GM12872 (cell line): Measurements from ENCODE around the gene SAMD8.

Experiments
- TF ChIP-seq, protein P1 (sequence below): IDR thresholded peaks from 3 replicates; pipeline ENCODE4 v1.5.1; 2011; ENCODE audit warnings: low read depth, mild to moderate bottlenecking, low read length, moderate library complexity; ENCODE audit not compliant: insufficient read depth

The SAMD8 gene

DNA sequence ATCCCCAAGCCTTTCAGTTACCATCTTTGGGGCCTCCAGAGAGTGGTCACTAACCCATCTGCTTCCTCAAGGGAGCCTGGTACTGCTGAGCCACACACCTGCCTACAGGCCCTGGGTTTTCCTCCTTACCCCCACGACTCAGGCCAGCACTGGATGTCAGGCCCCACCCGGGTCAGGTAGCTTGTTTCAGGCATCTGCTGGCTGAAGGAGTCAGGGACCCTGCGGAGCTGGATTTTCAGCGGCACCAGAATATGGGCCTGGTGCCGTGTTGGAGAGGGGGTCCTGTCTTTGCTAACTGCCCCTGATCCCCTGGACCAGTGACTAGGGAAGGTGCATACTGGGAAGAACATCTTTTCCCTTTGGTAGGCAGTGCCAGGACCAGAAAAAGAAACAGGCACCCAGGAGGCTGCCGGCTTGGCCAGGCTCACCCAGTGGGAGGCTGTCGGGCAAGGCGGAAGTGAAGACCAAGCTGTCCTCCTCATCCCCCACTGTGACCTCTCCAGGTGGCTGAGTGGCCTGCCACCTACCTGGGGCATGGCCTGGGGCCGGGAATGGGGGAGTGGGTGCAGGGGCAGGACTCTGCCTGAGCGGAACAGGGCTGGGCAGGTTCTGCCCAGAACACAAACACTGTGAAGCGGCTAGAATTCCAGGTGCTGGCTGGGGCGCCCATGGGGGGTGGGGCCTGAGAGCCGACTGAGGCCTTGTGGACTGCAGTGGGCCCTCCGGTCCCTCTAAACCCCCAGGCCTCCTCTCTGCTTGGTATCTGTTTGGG, 12.4 kb upstream of the SAMD8 start:
- TF ChIP-seq, protein P1, sequence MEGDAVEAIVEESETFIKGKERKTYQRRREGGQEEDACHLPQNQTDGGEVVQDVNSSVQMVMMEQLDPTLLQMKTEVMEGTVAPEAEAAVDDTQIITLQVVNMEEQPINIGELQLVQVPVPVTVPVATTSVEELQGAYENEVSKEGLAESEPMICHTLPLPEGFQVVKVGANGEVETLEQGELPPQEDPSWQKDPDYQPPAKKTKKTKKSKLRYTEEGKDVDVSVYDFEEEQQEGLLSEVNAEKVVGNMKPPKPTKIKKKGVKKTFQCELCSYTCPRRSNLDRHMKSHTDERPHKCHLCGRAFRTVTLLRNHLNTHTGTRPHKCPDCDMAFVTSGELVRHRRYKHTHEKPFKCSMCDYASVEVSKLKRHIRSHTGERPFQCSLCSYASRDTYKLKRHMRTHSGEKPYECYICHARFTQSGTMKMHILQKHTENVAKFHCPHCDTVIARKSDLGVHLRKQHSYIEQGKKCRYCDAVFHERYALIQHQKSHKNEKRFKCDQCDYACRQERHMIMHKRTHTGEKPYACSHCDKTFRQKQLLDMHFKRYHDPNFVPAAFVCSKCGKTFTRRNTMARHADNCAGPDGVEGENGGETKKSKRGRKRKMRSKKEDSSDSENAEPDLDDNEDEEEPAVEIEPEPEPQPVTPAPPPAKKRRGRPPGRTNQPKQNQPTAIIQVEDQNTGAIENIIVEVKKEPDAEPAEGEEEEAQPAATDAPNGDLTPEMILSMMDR: no peak

DNA sequence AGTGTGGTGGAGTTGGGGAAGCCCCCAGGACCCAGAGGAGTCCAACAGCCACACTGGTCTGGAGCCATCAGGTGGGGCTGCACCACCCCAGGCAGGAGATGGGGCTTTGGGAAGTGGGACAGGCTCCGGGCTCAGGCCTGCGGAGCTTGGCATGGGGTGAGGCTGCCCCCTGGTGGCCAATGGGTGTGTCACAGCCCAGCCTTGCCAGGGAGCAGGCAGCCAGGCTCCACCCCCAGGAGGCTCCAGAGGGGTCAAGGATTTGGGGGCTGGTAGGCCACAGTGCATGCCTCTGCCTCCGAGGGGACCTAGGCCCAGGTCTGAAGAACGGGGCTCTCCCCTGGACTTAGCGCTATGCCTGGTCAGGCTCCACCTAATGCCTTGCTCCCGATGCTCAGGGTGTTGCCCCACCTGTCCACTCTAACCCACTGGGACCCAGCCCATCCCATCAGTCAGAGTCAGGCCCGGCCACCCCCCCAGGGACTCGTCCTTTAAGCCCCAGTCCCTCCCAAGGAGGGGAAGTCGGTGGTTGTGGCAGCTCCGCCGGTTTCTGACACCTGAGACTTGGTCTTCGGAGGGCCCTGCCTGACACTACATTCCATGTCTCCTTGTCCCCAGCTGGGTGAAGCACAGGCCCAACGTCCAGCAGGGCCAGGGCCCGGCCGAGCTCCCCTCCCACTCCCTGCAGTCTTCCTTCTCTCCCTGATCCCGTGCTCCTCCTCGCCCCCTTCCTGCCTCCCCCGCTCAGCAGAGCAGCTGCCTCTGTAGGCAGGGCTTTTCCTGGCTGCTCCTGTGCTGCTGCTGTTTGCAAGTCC, 11.3 kb upstream of the SAMD8 start:
- TF ChIP-seq, protein P1: peak; percentile 98

DNA sequence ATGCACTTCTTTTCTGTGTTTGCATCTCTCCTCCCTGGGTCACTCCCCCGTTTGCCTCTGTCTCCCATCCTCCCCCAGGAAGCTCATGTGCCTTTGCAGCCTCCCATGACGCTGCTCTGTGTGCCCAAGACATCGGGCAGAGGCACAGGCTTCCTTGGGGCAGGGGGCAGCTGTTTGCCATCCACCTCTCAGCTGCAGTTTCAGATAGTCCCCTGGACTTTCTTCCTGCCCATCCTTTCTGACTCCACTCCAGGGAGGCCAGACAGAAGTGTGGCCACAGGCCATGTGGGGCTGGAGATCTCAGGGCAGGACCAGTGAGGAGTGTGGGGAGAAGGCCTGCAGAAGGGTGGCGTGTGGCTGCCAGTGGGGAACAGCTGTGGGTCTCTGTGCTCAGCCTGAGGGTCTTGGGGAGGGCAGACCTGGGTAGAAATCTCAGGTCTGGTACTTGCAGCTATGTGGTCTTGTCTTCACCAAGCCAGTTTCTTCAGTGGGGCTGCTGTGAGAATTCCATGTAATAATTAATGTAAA, 10.6 kb upstream of the SAMD8 start:
- TF ChIP-seq, protein P1: no peak

DNA sequence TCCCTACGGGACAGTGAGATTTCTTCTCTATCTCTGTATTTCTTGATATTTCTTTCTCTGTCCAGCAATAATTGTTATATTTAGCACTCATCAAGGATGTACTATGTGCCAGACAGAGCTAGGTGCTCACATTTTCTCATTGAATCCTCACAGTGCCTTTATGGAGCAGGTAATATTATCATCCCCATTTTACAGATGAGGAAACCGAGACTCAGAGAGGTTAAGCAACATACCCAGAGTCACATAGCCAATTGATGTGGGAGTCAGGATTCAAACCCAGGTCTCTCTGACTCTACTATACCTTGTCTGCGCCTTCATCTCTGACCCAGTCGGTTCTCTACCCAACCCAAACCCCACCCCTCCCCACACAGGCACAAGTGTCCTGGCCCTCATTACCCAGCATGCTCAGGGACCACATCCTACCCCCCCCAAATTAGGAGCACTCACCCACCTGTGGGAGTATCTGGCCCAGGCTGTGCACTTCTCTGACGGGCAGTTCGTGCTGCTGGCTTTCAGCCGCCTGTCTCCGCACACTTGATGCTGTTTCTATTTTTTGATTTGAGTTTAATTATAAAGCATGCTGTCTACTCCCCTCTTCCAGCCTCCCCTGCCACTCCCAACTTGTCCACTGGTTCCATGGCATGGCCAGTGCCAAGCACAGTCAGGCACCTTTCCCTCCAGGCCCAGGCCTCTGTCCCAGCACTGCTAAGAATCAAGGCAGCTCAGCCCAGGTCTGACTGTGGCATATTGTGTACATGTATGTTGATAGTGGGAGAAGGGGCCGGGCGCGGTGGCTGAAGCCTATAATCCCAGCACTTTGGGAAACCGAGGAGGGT, 9.8 kb upstream of the SAMD8 start:
- TF ChIP-seq, protein P1: no peak

DNA sequence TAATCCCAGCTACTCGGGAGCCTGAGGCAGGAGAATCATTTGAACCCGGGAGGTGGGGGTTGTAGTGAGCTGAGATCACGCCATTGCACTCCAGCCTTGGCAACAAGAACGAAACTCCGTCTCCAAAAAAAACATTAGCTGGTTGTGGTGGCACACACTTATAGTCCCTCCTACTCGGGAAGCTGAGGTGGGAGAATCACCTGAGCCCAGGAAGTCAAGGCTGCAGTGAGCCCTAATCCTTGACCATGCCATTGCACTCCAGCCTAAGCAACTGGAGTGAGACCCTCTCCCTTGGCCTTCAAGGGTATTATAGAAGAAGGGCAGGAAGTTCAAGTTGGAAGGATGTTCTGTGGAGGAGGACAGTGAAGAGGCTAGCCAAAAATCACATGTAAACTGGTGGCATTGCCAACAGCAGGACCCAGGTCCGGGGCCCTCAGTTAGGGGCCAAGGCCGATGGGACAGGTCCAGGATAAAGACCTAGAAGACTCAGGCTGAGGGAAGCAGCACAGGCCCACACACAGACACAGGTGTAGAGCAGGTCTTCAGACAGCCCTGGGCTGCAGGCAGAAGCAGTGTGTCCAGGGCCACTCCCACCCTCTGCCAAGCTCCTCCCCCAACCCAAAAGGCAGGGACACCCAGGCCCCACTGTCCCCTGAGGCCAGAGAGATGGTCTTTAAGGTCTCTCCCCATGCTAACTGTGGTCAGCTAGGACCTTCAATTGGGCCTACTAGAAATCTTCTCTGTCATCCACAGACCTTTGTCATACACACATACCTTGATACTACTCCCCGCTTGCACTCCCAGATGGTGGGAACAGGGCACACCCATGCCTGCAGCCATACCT, 8.4 kb upstream of the SAMD8 start:
- TF ChIP-seq, protein P1: no peak

DNA sequence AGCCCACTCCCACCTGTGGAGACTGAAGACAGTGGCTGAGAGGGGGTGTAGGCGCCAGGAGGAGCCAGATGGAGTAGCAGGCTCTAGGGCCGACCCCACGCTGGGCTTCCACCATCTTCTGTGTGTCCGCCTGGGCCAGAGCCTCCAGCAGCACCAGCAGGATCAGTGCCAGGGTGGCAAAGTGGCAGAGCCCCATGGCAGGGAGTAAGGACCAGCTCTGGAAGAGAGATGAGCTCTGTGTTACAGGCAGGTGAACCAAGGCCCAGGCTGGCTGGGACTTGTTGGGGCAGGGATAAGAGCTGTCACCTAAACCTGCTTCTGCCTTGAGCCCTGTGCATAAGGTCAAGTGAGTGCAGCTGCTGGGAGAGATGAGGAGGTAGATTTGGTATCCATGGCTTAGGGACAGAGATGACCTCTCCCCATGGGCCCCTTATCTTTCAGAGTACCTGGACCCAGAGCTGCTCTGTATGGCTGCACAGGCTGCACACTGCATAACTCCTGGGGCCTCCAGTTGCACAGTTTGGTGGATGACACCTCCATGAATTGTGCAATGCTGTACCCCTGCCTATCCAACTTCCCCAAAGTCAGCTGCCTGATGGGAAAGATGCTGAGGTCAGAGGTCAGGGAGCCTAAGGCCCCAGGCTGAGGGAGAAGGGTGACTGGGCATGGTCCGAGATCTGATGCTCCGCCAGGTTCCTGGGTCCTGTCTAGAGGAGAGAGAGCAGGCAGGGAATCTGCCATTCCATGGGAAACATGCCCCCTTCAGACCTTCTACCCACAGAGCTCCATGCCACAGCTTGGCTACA, 7.4 kb upstream of the SAMD8 start:
- TF ChIP-seq, protein P1: no peak
